ENCODE measurements around the gene DMGDH. TPM values are rescaled to one million over a fixed set of nuclear protein-coding genes. Genes with fewer than 3 reads are reported as not detected.

The DMGDH gene
- total RNA-seq = not detected

DNA sequence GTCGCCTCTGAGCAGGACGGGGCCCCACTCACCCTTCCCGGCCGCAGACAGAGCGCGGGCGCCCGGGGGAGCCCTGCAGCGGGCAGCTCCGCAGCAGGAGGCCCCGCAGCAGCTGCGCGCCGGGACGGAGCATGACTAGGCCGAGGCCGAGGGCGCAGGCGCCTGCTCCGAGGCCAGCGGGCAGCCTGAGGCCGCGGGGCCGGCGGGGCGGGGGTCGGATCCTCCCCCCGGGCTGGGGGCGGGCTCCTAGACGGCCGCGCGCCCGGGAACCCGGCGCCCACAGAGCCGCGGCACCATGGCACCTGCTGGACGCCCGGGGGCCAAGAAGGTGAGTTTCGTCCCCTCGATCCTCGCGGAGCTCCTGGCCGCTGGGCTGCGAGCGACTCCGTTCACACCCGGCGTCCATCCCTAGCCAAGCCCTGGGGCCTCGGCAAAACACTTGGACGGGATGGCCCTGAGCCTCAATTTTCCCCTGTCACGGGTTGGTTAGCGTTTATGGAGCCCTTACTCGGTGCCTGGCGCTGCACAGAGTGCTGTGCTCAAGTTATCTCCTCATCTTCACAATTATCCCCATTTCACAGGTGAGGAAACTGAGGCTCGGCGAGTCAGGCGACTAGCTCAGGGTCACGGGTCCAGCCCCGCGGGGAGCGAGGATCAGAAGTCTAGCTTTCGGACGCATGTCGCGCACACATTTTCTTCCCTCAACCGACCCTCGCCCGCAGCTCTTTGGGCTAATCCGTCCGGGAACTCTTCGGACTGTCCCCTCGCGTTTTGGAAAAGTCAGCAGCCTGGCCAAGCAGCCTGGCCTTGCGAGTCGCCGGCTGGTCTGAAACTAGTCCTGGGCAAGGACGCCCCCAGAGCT, at the start of gene DMGDH, which contains the start of gene BHMT2:
DMGDH (minus strand) TSS at position 187 of the 862 bp plus-strand sequence; CDS start at position 133, 54 bp downstream.
BHMT2 (plus strand) TSS at position 280 of the 862 bp plus-strand sequence; CDS start at position 296, 16 bp downstream.
- Histone ChIP-seq H3K4me3 (ENCODE audit: low read length) (no peak within 1 kb of the TSS), H3K27me3 (ENCODE audit: insufficient read depth, low read length) (peaks cover 21% of the 10 kb centered on the region), H3K4me1 (ENCODE audit: insufficient read depth, low read length) (no peaks in the 10 kb centered on the region), H3K9me3 (ENCODE audit: low read depth, low read length) (no peaks in the 10 kb centered on the region)

GRCh38 chr5:79112703-79113058, 43.2 kb upstream of the DMGDH start:
- no peaks in the 10 kb centered on the region for H3K9me3 ChIP-seq (ENCODE audit: low read depth, low read length)
- no peak overlapping the region for H3K4me3 ChIP-seq (ENCODE audit: low read length)
- peaks cover 57% of the 10 kb centered on the region for H3K27me3 ChIP-seq (ENCODE audit: insufficient read depth, low read length)
- H3K4me1 ChIP-seq (ENCODE audit: insufficient read depth, low read length) = peaks cover 3% of the 10 kb centered on the region

- H3K27me3 ChIP-seq (ENCODE audit: insufficient read depth, low read length) = peaks cover 57% of the 10 kb centered on the region
- H3K9me3 ChIP-seq (ENCODE audit: low read depth, low read length) = no peaks in the 10 kb centered on the region
- H3K4me1 ChIP-seq (ENCODE audit: insufficient read depth, low read length) = peaks cover 8% of the 10 kb centered on the region
Measured at GRCh38 chr5:79111960-79112702, 42.7 kb upstream of the DMGDH start.

DNA sequence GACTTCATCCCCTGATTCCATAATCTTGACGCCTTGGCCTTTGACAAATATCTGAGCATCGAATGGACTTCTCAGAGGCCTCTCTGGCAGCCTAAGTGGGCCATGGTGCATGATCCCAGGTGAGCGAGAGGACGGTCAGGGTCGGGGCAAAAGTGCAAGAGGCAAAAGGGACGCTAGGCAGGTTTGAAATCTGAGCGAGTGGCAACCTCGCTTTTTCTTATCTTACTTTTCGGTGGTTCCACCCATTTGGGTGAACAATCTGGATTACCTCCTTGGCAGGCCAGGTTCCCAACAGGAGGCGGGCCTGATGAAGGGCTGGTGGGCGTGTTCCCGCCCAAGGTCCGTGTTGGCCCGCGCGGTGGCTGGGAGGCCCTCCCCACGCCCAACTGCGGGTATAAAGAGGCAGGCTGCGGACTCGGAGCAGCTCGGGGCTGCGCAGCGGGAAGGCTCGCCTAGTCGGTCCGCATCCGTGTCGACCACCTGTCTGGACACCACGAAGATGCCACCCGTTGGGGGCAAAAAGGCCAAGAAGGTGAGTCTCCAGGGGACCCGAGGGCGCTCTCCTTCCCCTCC, 42.0 kb upstream of the DMGDH start, which contains the start of gene BHMT:
BHMT (plus strand) TSS at position 423 of the 573 bp plus-strand sequence; CDS start at position 500, 77 bp downstream.
- H3K9me3 ChIP-seq (ENCODE audit: low read depth, low read length) = no peaks in the 10 kb centered on the region
- H3K27me3 ChIP-seq (ENCODE audit: insufficient read depth, low read length) = peaks cover 57% of the 10 kb centered on the region
- no peak within 1 kb of the TSS for H3K4me3 ChIP-seq (ENCODE audit: low read length)
- peaks cover 13% of the 10 kb centered on the region for H3K4me1 ChIP-seq (ENCODE audit: insufficient read depth, low read length)

More at GRCh38 chr5:79111960-79112702, 42.7 kb upstream of the DMGDH start:
- no peak overlapping the region for H3K4me3 ChIP-seq (ENCODE audit: low read length)

- Histone ChIP-seq H3K4me3 (ENCODE audit: low read length) (no peak overlapping the region), H3K4me1 (ENCODE audit: insufficient read depth, low read length) (peaks cover 13% of the 10 kb centered on the region), H3K27me3 (ENCODE audit: insufficient read depth, low read length) (peaks cover 54% of the 10 kb centered on the region)
Measured at GRCh38 chr5:79109527-79110492, 40.3 kb upstream of the DMGDH start.

GRCh38 chr5:79108792-79109191, 39.3 kb upstream of the DMGDH start:
- Histone ChIP-seq H3K4me3 (ENCODE audit: low read length) (no peak overlapping the region), H3K4me1 (ENCODE audit: insufficient read depth, low read length) (peaks cover 13% of the 10 kb centered on the region), H3K27me3 (ENCODE audit: insufficient read depth, low read length) (peaks cover 46% of the 10 kb centered on the region), H3K9me3 (ENCODE audit: low read depth, low read length) (no peaks in the 10 kb centered on the region)

More at GRCh38 chr5:79109527-79110492, 40.3 kb upstream of the DMGDH start:
- H3K9me3 ChIP-seq (ENCODE audit: low read depth, low read length) = no peaks in the 10 kb centered on the region

GRCh38 chr5:79108086-79108485, 38.6 kb upstream of the DMGDH start:
- Histone ChIP-seq H3K4me3 (ENCODE audit: low read length) (no peak overlapping the region), H3K9me3 (ENCODE audit: low read depth, low read length) (no peaks in the 10 kb centered on the region), H3K4me1 (ENCODE audit: insufficient read depth, low read length) (peaks cover 13% of the 10 kb centered on the region), H3K27me3 (ENCODE audit: insufficient read depth, low read length) (peaks cover 39% of the 10 kb centered on the region)

DNA sequence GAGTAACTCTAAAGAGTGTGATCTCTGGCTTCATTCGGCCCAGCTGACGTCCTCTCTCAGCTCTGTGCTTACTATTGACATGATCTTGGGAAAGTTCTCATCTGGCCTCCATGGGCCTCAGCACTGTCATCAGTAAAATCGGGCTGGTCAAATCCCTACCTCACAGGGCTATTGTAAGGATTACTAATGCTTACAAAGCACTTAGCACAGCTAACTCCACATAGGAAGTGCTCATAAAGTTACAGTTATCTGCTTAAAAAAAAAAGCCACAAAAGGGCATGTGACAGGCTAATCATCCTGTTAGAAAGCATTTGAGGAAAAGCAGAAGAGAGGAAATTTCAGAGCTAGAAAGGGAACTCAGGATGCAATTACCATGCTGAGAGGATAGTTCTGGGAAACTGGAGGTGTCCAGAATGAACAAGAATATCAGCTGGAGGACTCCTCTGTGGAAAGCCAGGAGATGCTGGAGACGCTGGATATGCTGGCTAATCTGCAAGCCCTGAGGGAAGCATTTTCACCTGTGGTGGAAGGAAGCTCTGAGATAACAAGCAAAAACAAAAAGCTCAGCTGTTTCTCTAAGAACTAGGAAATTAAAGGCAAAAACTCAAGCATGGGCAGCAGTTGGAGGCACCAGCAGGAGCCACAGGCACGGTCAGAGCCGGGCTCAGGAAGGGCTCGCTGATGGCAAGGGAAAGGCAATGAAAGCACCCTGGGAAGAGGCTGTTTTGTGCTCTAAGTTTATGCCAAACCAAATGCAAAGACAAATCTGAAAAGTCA, 37.7 kb upstream of the DMGDH start:
- Histone ChIP-seq H3K27me3 (ENCODE audit: insufficient read depth, low read length) (peaks cover 30% of the 10 kb centered on the region), H3K9me3 (ENCODE audit: low read depth, low read length) (no peaks in the 10 kb centered on the region), H3K4me1 (ENCODE audit: insufficient read depth, low read length) (peaks cover 13% of the 10 kb centered on the region), H3K4me3 (ENCODE audit: low read length) (no peak overlapping the region)

GRCh38 chr5:79105868-79106267, 36.4 kb upstream of the DMGDH start:
- Histone ChIP-seq H3K4me3 (ENCODE audit: low read length) (no peak overlapping the region), H3K27me3 (ENCODE audit: insufficient read depth, low read length) (peaks cover 17% of the 10 kb centered on the region), H3K4me1 (ENCODE audit: insufficient read depth, low read length) (peaks cover 13% of the 10 kb centered on the region), H3K9me3 (ENCODE audit: low read depth, low read length) (no peaks in the 10 kb centered on the region)

GRCh38 chr5:79093762-79094161, 24.3 kb upstream of the DMGDH start:
- no peak overlapping the region for H3K4me3 ChIP-seq (ENCODE audit: low read length)
- H3K4me1 ChIP-seq (ENCODE audit: insufficient read depth, low read length) = no peaks in the 10 kb centered on the region
- no peaks in the 10 kb centered on the region for H3K27me3 ChIP-seq (ENCODE audit: insufficient read depth, low read length)
- no peaks in the 10 kb centered on the region for H3K9me3 ChIP-seq (ENCODE audit: low read depth, low read length)

DNA sequence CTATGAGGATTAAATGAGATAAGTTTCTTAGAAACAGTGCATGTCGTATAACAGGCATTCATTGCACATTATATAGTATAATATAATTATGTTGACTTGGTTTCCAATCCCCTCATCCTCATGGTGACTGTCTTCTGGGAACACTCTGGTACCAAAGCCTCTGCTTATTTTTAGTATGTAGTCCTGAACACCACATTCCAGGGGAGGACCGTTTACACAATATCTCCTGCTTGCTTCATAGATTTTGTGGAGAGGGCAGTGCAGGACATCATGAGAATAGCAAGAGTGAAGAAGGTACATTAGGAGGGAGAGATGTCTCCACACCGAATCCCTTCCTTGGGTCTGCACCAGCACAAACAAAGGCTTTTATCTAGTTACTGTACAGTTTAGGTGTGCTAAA, 21.6 kb upstream of the DMGDH start:
- H3K4me1 ChIP-seq (ENCODE audit: insufficient read depth, low read length) = no peaks in the 10 kb centered on the region
- H3K27me3 ChIP-seq (ENCODE audit: insufficient read depth, low read length) = no peaks in the 10 kb centered on the region
- no peaks in the 10 kb centered on the region for H3K9me3 ChIP-seq (ENCODE audit: low read depth, low read length)
- no peak overlapping the region for H3K4me3 ChIP-seq (ENCODE audit: low read length)

DNA sequence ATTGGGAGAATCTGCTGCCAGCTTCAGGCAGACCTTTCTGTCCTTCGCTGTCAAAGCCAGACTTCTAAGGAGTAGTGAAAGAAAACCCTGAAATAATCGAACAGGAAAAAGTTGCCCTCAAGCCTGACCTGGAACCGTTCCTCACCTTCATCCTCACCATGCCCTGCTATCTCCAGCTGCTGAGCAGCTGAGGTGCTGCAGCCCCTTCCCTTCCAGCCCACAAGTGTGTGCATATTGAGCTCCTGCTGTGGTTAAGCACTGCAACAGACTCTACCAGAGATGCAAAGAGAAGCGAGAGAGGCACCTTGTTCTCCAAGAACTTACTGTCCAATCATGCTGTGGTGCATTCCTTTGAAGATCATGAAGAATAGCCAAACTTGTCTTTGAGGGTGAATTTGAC, 19.0 kb upstream of the DMGDH start:
- H3K27me3 ChIP-seq (ENCODE audit: insufficient read depth, low read length) = no peaks in the 10 kb centered on the region
- H3K4me3 ChIP-seq (ENCODE audit: low read length) = no peak overlapping the region
- H3K4me1 ChIP-seq (ENCODE audit: insufficient read depth, low read length) = no peaks in the 10 kb centered on the region
- H3K9me3 ChIP-seq (ENCODE audit: low read depth, low read length) = no peaks in the 10 kb centered on the region

- no peak overlapping the region for H3K4me3 ChIP-seq (ENCODE audit: low read length)
- no peaks in the 10 kb centered on the region for H3K9me3 ChIP-seq (ENCODE audit: low read depth, low read length)
- H3K27me3 ChIP-seq (ENCODE audit: insufficient read depth, low read length) = no peaks in the 10 kb centered on the region
- H3K4me1 ChIP-seq (ENCODE audit: insufficient read depth, low read length) = no peaks in the 10 kb centered on the region
Measured at GRCh38 chr5:79086116-79086515, 16.6 kb upstream of the DMGDH start.
